Tibial nerve (tissue), 4 donors: ENCODE data around the gene PRPS1. TPM values are rescaled to one million over a fixed set of nuclear protein-coding genes. Genes with fewer than 3 reads are reported as not detected.
A peak's percentile ranks its signal among the peaks of the same experiment; 100 is the strongest.

Experiments used
- DNase-seq, 2 donors: peaks; one replicate each; pipeline ENCODE4 v3.0.0-alpha.2; 2019; ENCODE audit warnings: low spot score in 2 of 2
- H3K27ac ChIP-seq, 4 donors: fragments of 200-600 bp; sonication (generic) in 3 of 4; one replicate each; pipeline ENCODE4 v1.5.1; 2017 to 2019; ENCODE audit warnings: mild to moderate bottlenecking in 1 of 4
- H3K27me3 ChIP-seq, 2 donors: fragments of 200-600 bp; sonication (generic) in 1 of 2; one replicate each; pipeline versions ENCODE4 v1.5.1 to v1.6.0; 2017 to 2019
- H3K36me3 ChIP-seq, 3 donors: fragments of 200-600 bp; sonication (generic); one replicate each; pipeline ENCODE4 v1.5.1; 2018 to 2019
- H3K4me1 ChIP-seq, 4 donors: fragments of 200-600 bp; sonication (generic) in 3 of 4; one replicate each; pipeline ENCODE4 v1.5.1; 2017 to 2019
- H3K4me3 ChIP-seq, 4 donors: fragments of 200-600 bp; sonication (generic) in 3 of 4; one replicate each; pipeline ENCODE4 v1.5.1; 2017 to 2019; ENCODE audit warnings: mild to moderate bottlenecking in 1 of 4, moderate library complexity in 1 of 4
- H3K9me3 ChIP-seq, 4 donors: fragments of 200-600 bp; sonication (generic) in 3 of 4; one replicate each; pipeline ENCODE4 v1.5.1; 2017 to 2019
- EP300 ChIP-seq, 2 donors: sonication (generic); formaldehyde crosslinking; IDR thresholded peaks; one replicate each; pipeline ENCODE4 v1.6.1; 2017; ENCODE audit warnings: antibody characterized with exemption in 2 of 2, mild to moderate bottlenecking in 1 of 2
- POLR2A ChIP-seq, 2 donors: fragments of 450-650 bp; IDR thresholded peaks; one replicate each; pipeline ENCODE4 v1.6.1; 2017; ENCODE audit warnings: antibody characterized with exemption in 2 of 2, mild to moderate bottlenecking in 2 of 2, moderate library complexity in 2 of 2
- WGBS, 2 donors: methylation state at CpG; one replicate each; pipeline ENCODE4 v1.1.5; 2018; 5-methylcytosine and 5-hydroxymethylcytosine counted together
- total RNA-seq, 4 donors: library from RNA; depleted of rRNA; stranded (reverse); fragments of >200 nt; gene quantifications; one replicate each; pipeline ENCODE4 v1.1.0, GENCODE V29; 2016
- TF ChIP-seq, protein P1 (sequence below), 5 experiments: fragments of 200-600 bp in 3 of 5; fragments of 450-650 bp in 2 of 5; sonication (generic) in 3 of 5; IDR thresholded peaks; one replicate each; pipeline ENCODE4 v1.5.1; 2016 to 2019; ENCODE audit warnings: antibody characterized with exemption in 5 of 5, mild to moderate bottlenecking in 3 of 5, moderate library complexity in 2 of 5

PRPS1 gene
- total RNA-seq, 4 donors from 2014 or later = 19.0 to 33.3 (median 28.9) TPM

DNA sequence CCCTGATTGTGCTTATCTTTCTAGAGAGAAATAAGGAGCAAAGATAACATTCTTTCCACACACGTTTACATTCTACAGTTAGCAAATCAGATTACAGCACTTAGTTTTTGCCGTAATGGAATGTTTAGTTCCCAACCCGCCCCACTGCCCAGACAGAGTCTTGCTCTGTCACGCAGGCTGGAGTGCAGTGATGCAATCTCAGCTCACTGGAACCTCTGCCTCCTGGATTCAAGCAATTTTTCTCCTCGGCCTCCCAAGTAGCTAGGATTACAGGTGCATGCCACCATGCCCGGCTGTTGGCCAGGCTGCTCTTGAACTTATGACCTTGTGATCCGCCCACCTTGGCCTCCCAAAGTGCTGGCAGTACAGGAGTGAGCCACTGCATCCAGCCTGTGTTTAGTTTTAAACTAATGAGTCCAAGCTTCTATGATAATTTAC lies 8.4 kb upstream of the PRPS1 start:
- no peak for TF ChIP-seq POLR2A (IDR thresholded peaks at IDR 0.05)
- TF ChIP-seq, protein P1, sequence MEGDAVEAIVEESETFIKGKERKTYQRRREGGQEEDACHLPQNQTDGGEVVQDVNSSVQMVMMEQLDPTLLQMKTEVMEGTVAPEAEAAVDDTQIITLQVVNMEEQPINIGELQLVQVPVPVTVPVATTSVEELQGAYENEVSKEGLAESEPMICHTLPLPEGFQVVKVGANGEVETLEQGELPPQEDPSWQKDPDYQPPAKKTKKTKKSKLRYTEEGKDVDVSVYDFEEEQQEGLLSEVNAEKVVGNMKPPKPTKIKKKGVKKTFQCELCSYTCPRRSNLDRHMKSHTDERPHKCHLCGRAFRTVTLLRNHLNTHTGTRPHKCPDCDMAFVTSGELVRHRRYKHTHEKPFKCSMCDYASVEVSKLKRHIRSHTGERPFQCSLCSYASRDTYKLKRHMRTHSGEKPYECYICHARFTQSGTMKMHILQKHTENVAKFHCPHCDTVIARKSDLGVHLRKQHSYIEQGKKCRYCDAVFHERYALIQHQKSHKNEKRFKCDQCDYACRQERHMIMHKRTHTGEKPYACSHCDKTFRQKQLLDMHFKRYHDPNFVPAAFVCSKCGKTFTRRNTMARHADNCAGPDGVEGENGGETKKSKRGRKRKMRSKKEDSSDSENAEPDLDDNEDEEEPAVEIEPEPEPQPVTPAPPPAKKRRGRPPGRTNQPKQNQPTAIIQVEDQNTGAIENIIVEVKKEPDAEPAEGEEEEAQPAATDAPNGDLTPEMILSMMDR (IDR thresholded peaks at IDR 0.05) = no peak
- DNase-seq = no peak

DNA sequence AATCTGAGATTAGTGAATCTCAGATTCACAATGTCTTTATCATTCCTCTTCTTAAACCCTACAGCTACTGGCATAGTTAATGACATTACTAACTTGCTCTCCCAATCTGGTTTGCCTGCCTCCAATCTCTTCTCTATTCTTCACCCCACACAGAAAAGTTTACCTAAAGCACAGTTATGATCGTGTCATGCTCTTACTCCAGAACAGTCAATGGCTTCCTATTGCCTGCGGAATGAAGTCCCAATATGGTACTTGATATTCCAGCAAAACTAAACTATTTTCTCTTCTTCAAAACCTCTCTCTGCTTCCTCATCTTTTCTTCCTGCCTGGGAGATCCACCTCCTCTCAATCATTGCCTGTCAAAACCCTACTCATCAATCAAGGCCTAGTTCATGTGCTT lies 3.4 kb upstream of the PRPS1 start:
- no peak overlapping the region for H3K27ac ChIP-seq
- DNase-seq = no peak
- 92 to 100% methylated on average over 2 of the region's 2 CpGs for WGBS, 2 donors
- no peaks in the 10 kb centered on the region for H3K36me3 ChIP-seq
- H3K4me3 ChIP-seq = no peak overlapping the region
- TF ChIP-seq POLR2A (IDR thresholded peaks at IDR 0.05) = no peak
- TF ChIP-seq, protein P1 (IDR thresholded peaks at IDR 0.05) = no peak
- H3K9me3 ChIP-seq = no peaks in the 10 kb centered on the region
- peaks cover 0 to 5% of the 10 kb centered on the region in 2 donors for H3K27me3 ChIP-seq
- H3K4me1 ChIP-seq = peaks cover 0 to 10% (median 0%) of the 10 kb centered on the region in 4 donors

More for the DNA sequence above, 8.4 kb upstream of the PRPS1 start:
- H3K36me3 ChIP-seq = no peaks in the 10 kb centered on the region
- H3K27ac ChIP-seq = no peak overlapping the region
- peaks cover 0 to 5% of the 10 kb centered on the region in 2 donors for H3K27me3 ChIP-seq
- no peaks in the 10 kb centered on the region for H3K9me3 ChIP-seq
- H3K4me1 ChIP-seq = no peaks in the 10 kb centered on the region
- WGBS, 2 donors = 77 to 78% methylated on average over 7 of the region's 7 CpGs
- H3K4me3 ChIP-seq = no peak overlapping the region

DNA sequence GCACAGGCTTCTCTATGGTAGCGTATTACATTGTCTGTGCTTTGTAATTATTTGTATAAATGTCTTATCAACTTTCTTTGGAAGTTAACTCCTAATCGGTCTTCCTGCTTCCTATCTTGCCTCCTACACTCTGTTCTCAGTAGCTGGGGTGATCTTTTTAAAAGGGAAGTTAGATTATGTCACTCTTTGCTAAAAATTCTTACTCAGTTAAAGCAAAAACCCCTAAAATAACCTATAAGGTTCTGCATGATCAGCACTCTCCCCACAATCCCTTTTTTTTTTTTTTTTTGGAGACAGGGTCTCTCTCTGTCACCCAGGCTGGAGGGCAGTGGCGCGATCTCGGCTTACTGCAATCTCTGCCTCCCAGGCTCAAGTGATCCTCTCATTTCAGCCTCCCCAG lies 2.6 kb upstream of the PRPS1 start:
- Histone ChIP-seq H3K4me3 (no peak overlapping the region), H3K9me3 (no peaks in the 10 kb centered on the region), H3K36me3 (no peaks in the 10 kb centered on the region), H3K27me3 (peaks cover 0 to 3% of the 10 kb centered on the region in 2 donors), H3K4me1 (peaks cover 0 to 14% (median 0%) of the 10 kb centered on the region in 4 donors), H3K27ac (no peak overlapping the region)
- DNase-seq = no peak
- WGBS, 2 donors = 74 to 86% methylated on average over 5 of the region's 5 CpGs
- TF ChIP-seq POLR2A (IDR thresholded peaks at IDR 0.05) = no peak
- TF ChIP-seq, protein P1 (IDR thresholded peaks at IDR 0.05) = no peak
- no peak for TF ChIP-seq EP300 (IDR thresholded peaks at IDR 0.05)

DNA sequence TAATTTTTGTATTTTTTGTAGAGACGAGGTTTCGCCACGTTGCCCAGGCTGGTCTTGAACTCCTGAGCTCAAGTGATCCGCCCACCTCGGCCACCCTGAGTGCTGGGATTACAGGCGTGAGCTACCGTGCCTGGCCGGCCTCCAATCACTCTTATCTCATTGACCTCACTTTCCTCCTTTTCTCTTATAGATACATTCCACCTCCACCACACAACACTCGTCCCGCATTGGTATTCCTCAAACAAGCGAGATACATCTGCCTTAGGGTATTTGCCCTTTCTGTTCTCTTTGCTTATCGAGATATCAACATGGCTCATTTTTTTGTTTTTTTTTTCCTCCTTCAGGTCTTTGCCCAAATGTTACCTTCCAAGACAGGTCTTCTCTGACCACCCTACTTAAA lies 1.8 kb upstream of the PRPS1 start:
- 87 to 94% methylated on average over 12 of the region's 12 CpGs for WGBS, 2 donors
- peaks cover 0 to 3% of the 10 kb centered on the region in 2 donors for H3K27me3 ChIP-seq
- H3K9me3 ChIP-seq = no peaks in the 10 kb centered on the region
- peaks cover 0 to 14% (median 0%) of the 10 kb centered on the region in 4 donors for H3K4me1 ChIP-seq
- no peak overlapping the region for H3K27ac ChIP-seq
- TF ChIP-seq EP300 (IDR thresholded peaks at IDR 0.05) (no peak), POLR2A (IDR thresholded peaks at IDR 0.05) (no peak)
- TF ChIP-seq, protein P1 (IDR thresholded peaks at IDR 0.05) = no peak
- H3K4me3 ChIP-seq = no peak overlapping the region
- no peaks in the 10 kb centered on the region for H3K36me3 ChIP-seq
- DNase-seq = no peak

DNA sequence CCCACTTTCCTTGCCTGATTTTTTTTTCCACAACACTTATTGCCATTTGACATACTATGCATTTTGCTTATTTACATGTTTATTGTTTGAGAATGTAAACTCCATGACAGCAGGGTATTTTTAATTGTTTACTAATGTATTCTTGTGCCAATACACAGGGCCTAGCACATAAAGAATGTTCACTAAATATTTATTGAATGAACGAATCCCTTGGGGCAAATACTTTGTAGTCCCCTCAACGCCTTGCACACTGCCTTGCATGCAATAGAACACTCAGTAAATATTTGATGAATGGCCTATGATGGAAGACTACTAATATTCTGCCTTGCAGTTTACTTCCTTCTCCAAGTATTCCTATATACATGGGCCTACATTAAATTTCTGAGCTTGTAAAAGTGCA lies 1.4 kb upstream of the PRPS1 start:
- 56 to 74% methylated on average over 2 of the region's 2 CpGs for WGBS, 2 donors

More for the DNA sequence above, 1.4 kb upstream of the PRPS1 start:
- TF ChIP-seq POLR2A (IDR thresholded peaks at IDR 0.05) = no peak
- no peak for TF ChIP-seq EP300 (IDR thresholded peaks at IDR 0.05)
- TF ChIP-seq, protein P1 (IDR thresholded peaks at IDR 0.05) = no peak
- Histone ChIP-seq H3K4me1 (peaks cover 0 to 14% (median 0%) of the 10 kb centered on the region in 4 donors), H3K9me3 (no peaks in the 10 kb centered on the region), H3K36me3 (no peaks in the 10 kb centered on the region), H3K27me3 (peaks cover 0 to 3% of the 10 kb centered on the region in 2 donors), H3K4me3 (no peak overlapping the region), H3K27ac (peak overlapping the region in 1 of 4 donors; percentile 72)
- DNase-seq = no peak
